ENCODE data around the gene CCNL1.

DNA sequence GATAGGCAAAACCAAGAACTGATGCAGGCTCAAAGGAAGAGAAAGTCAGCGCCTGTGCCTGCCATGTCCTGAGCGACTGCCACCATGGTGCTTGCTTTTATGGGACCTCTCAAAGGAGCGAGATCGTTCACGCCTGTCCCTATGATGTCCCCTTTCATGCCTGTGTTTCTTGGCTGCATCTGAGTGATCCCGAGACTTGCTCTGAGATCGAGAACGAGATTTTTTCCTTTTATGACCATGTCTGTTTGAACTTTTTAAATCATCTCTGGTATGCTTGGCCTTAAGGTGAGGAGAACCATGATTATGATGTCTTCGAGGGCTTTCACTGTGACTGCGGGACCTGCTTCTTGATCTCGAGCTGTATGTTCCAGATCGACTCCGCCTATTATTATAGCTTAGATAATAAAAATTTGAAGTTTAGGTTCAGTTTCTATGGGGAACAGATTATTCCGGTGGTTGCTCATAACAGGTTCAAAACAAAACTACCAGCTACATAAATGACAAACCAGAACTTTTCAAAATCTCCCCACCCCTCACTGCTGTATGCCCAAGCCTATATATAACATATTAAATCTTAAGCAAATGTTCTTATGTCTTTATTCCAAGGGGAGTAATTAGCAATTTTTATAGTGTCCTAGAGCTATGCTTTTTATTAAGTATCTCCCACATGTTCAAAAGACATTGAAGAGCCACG lies 11.6 kb downstream of the CCNL1 start:
- no peak for TF ChIP-seq EZH2phosphoT487 (IDR thresholded peaks at IDR 0.05; ENCODE audit: low read length)
- TF ChIP-seq CTCF (IDR thresholded peaks at IDR 0.05; ENCODE audit: low read length): no peak
